ENCODE results near the gene PPFIBP1.
"Not testable (repeated sequence)": the region's sequence is repeated elsewhere in the genome, so short reads cannot be mapped to it uniquely, and the experiment has no call there.

PPFIBP1 gene

DNA sequence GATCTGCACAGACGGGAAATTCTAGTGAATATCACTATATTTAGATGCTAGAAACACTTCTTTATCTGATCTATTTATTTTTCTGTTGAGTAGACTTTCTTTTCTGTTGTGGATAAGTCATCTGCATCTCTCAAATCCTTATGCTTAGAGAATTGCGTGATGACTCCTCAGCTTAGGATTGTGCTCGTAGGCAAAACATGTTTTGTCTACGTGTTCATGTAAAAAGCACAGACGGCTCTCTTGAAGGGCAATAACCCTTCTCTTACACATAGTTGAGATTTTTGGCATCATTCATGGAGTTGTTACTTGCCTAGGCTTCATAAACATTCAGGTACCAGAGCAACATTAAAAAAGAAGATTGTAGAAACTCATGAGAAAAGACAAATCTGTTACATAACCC lies 18.6 kb downstream of the PPFIBP1 start:
- no peak for DNase-seq (ENCODE audit: low spot score)

- DNase-seq (ENCODE audit: low spot score): not testable (repeated sequence)
These were observed 20.9 kb downstream of the PPFIBP1 start for GRCh38 chr12:27544858-27545257.

- no peak for DNase-seq (ENCODE audit: low spot score)
These were observed 21.7 kb downstream of the PPFIBP1 start for GRCh38 chr12:27545665-27546064.

GRCh38 chr12:27547592-27547991 lies 23.6 kb downstream of the PPFIBP1 start:
- no peak for DNase-seq (ENCODE audit: low spot score)

GRCh38 chr12:27548301-27549199 lies 24.5 kb downstream of the PPFIBP1 start:
- DNase-seq (ENCODE audit: low spot score): no peak

- DNase-seq (ENCODE audit: low spot score): no peak
These were observed 25.3 kb downstream of the PPFIBP1 start for GRCh38 chr12:27549236-27549800.

- peak; percentile 65 for DNase-seq (ENCODE audit: low spot score)
These were observed 26.0 kb downstream of the PPFIBP1 start for GRCh38 chr12:27549801-27550652.

DNA sequence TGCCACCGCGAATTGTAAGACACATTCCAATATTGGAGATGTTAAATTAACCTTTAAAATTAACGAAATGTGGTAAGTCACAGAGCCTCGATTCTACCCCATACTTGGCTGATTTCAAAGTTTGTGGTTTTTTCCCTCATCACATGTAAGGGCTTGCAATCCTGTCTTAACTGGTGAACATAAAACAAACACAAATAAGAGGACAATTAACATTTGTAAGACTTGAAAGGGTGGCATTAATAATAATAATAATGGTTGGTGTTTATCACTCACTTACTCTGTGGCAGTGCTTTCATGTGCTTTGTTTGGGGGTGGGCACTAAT lies 26.6 kb downstream of the PPFIBP1 start:
- no peak for DNase-seq (ENCODE audit: low spot score)

DNA sequence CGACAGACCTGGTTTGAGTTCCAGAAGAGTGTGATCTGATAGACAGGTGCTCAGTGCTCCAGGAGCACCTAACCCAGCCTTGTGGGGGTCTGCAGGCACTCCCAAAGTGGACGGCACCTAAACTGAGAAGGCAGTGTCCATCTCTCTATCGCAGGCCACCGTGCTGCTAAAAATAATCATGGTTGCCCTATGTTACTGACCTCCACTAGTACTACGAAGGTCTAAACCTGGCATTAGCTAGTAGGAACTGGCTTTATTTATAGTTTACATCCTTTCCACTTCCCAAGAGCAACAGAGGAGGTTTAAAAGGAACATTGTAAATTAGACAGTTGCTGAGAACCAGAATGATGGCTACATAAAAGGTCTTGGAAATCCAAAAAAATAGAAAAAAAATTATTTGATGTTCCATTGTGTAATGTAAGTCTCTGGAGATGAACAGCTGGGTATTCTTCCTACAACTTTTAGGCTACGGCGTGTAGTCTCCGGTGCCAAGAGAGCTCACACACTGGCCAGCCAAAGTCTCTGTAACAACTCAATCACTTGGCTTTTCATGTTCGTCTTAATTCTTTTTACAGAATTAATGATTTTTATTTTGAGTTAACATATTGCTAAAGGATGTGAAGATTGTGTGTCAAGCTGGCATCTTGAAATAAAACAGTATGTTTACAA lies 27.3 kb downstream of the PPFIBP1 start:
- no peak for DNase-seq (ENCODE audit: low spot score)

DNA sequence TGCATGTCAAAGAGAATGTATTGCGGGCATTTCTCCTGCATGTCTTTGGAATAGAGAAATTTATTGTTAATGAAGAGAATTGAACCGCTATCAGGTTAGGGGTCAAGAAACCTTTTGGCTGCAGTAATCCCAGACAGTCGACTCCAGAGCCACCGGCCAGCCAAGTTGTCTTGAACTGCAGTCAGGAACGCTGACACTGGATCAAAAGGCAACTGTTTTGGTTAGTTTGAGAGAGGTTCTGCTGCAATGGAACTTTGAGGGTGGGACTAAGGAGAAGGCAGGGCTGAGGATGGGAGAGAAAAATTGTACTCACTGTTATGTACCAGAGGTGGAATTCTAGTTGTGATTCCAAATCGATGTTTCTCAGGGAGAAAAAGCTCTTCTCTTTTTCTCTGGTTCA lies 28.2 kb downstream of the PPFIBP1 start:
- DNase-seq (ENCODE audit: low spot score): no peak

- DNase-seq (ENCODE audit: low spot score): no peak
These were observed 29.0 kb downstream of the PPFIBP1 start for GRCh38 chr12:27552886-27553560.

DNA sequence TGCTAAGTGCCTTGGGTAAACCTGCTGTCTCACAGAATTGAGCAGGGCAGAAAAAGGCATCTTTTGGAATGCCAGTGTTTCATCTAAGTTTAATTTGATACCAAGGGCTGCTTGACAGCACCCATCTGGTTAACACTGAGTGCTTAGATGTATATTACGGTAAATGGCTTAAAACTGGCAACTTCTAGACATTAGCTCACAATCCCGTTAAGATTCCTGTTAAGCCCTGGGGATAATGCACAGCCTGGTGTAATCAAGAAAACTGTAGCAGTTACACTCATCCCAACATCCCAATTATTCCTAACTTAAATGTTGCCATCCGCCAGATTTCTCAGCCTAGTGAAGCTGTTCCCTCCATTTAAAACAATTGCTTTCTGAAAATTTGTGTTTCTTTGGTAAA lies 29.9 kb downstream of the PPFIBP1 start:
- no peak for DNase-seq (ENCODE audit: low spot score)

DNA sequence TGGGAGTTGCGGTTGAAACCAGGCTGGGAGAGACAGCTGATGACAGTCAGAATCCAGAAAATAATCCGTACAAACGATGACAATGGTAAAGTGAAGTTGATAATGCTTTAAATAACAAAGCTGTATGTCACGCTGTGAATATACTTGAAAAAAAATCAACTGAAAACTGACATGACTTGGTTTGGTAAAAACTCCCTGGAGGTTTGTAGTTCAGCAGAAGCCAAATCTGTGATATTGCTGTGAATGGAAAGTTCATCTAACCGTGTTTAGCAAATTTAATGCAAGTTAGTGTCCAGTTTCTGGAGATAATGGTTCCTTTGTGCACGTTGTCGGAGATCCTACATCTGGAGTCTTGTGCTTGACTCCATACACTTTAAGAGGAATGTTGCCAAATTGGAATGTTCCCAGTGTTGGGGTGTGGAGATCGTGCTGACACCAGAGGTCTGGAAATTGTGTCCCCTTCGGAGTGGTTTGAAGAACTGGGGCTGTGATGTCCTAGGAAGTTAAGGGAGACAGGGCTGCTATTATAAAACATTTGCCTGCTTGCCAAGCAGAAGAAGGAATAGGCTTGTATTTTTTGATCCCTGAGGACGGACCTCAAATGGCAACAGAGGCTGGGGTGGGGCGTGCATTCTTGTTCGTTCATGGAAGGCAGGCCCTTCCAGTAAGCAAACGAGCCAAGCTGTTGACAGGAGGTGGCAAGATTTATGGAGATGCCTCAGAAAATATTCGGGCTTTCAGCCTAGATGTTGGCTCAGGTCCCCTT lies 30.6 kb downstream of the PPFIBP1 start:
- peak; percentile 56 for DNase-seq (ENCODE audit: low spot score)

- DNase-seq (ENCODE audit: low spot score): no peak
These were observed 31.4 kb downstream of the PPFIBP1 start for GRCh38 chr12:27555361-27555760.

DNA sequence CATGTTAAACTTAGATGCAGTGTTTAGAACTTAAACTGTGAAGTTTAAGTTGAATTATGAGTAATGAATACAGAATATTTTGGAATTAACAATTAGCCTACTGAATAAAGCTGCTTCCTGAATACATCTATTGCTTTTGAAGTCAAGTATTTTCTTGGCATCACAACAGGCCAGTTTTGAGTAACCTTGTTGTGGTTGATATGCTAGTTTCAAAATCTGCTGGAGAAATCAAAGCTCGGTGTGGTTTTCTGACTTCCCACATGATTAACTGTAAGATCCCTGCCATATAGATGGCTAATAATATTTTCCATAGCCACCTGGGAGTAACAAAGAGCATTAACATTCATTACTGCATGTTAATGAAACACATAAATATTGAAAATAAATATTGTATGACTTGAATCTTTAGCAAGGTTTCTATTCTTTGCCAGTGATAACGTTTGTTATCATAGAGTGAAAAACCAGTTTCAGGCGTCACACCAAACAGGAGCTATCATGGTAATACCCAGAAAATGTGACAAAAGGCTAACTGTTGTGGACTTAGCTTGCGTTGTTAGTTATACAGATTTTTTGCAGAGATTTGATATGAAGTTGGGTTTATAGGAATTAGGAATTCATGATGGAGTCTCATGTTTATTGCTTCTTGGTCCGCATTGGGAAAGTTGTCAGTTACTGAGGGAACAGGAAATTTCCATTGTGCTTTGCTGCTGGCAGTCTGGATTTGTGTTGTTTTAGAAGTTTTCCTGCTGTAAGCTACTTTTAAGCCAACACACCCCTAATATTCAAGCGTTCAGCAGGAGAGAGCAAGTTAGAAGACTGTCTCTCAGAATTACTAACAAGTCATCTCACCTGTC lies 32.1 kb downstream of the PPFIBP1 start:
- no peak for DNase-seq (ENCODE audit: low spot score)

- DNase-seq (ENCODE audit: low spot score): no peak
These were observed 36.1 kb downstream of the PPFIBP1 start for GRCh38 chr12:27560126-27560525.

DNA sequence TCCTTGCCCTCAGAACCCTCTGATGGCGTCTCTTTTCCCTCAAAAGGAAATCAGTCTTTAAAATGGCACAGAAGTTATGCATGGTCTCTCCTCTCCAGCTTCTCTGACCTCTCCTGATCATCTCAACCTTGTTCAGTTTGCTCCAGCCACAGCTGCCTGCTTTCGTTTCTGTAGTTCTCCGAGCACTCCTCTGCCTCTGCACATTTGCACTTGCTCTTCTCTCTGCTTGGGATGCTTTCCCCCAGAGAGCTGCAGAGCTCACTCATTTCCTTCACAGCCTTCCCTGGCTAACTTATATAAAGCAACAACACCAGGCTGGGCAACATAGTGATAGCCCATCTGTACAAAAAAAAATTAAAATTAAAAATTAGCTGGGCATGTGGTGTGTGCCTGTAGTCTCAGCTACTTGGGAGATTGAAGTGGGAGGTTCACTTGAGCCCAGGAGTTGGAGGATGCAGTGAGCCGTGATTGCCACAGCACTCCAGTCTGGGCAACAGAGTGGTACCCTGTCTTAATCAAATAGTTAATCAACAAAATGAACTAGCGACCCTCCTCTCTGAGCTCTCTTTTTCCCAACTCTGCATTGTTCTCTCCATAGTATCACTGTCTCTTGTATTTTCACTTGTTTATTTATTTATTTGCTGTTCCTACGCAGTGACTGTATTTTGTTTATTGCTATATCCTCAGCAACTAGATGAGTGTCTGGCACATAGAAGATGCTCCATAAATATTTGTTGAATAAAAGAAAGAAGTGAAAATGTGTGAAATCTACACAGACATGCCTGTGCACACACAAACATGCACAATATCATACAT lies 37.7 kb downstream of the PPFIBP1 start:
- DNase-seq (ENCODE audit: low spot score): no peak

GRCh38 chr12:27564612-27565213 lies 40.7 kb downstream of the PPFIBP1 start:
- no peak for DNase-seq (ENCODE audit: low spot score)

DNA sequence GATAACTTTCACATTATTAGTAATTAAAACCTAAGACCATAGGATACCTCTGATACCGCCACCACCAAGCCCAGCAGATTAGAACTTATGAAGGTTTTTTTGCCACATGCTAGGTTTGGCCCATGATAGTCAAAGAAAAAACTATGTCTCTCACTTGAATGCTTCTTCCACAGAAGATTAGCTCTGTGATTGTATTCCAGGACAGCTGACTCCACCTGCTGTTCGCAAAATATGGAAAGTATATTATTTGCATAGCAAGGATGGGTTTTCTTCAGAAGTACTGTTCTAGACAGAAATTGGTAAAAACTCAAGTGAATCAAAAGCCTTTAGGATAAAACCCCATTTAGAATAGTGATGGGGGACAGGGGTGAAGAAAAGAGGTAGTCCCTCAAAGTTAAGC lies 42.2 kb downstream of the PPFIBP1 start:
- no peak for DNase-seq (ENCODE audit: low spot score)
